ENCODE results near the gene SAP130.
A peak's percentile ranks its signal among the peaks of the same experiment; 100 is the strongest.

Gene SAP130

GRCh38 chr2:127968610-127969339, 59.1 kb downstream of the SAP130 start:
- no peak overlapping the region for H3K4me3 ChIP-seq (replicated peaks; ENCODE audit: low read depth, low read length)
- no peak for TF ChIP-seq CTCF (IDR thresholded peaks at IDR 0.05; ENCODE audit: low read length, missing control alignments)
- no peak for DNase-seq (ENCODE audit: low read depth)

GRCh38 chr2:127961729-127962128, 66.1 kb downstream of the SAP130 start:
- TF ChIP-seq CTCF (IDR thresholded peaks at IDR 0.05; ENCODE audit: low read length, missing control alignments) = no peak
- no peak overlapping the region for H3K4me3 ChIP-seq (replicated peaks; ENCODE audit: low read depth, low read length)
- no peak for DNase-seq (ENCODE audit: low read depth)

- TF ChIP-seq CTCF (IDR thresholded peaks at IDR 0.05; ENCODE audit: low read length, missing control alignments) = no peak
These were observed 70.6 kb downstream of the SAP130 start for GRCh38 chr2:127957240-127957639.

GRCh38 chr2:127954857-127955256, 73.0 kb downstream of the SAP130 start:
- no peak for TF ChIP-seq CTCF (IDR thresholded peaks at IDR 0.05; ENCODE audit: low read length, missing control alignments)
- H3K4me3 ChIP-seq (replicated peaks; ENCODE audit: low read depth, low read length) = no peak overlapping the region
- no peak for DNase-seq (ENCODE audit: low read depth)

More at GRCh38 chr2:127957240-127957639, 70.6 kb downstream of the SAP130 start:
- H3K4me3 ChIP-seq (replicated peaks; ENCODE audit: low read depth, low read length) = no peak overlapping the region
- DNase-seq (ENCODE audit: low read depth) = no peak

- no peak overlapping the region for H3K4me3 ChIP-seq (replicated peaks; ENCODE audit: low read depth, low read length)
- no peak for DNase-seq (ENCODE audit: low read depth)
- TF ChIP-seq CTCF (IDR thresholded peaks at IDR 0.05; ENCODE audit: low read length, missing control alignments) = no peak
These were observed 74.0 kb downstream of the SAP130 start for GRCh38 chr2:127953849-127954248.

- DNase-seq (ENCODE audit: low read depth) = peak; percentile 51
- no peak overlapping the region for H3K4me3 ChIP-seq (replicated peaks; ENCODE audit: low read depth, low read length)
- TF ChIP-seq CTCF (IDR thresholded peaks at IDR 0.05; ENCODE audit: low read length, missing control alignments) = no peak
These were observed 74.6 kb downstream of the SAP130 start for GRCh38 chr2:127953128-127953718.

GRCh38 chr2:127951026-127951425, 76.8 kb downstream of the SAP130 start:
- TF ChIP-seq CTCF (IDR thresholded peaks at IDR 0.05; ENCODE audit: low read length, missing control alignments) = no peak
- peak; percentile 8 for DNase-seq (ENCODE audit: low read depth)
- no peak overlapping the region for H3K4me3 ChIP-seq (replicated peaks; ENCODE audit: low read depth, low read length)
